ENCODE results near the gene ABCA9.

The ABCA9 gene

GRCh38 chr17:69067274-69068047 lies 6.7 kb upstream of the ABCA9 start:
- no peak for DNase-seq

DNA sequence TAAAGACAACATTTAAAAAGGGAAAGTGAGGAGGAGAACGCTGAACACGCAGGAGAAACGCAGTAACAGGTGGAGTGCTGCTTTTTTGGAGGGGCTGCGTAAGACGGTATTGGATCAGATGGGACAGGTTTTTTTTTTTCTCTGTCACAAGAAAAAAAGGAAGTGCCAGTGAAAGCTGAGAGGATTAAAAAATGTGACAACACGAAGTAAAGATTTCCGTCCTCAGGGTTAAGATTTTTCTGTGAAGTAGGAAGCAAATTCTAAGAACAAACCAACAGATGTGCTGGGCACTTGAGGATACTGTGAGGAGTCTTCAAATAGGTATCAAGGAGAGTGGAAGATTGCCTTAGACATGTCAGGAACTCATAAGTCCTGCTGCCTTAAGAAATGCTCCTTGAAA lies 5.8 kb upstream of the ABCA9 start:
- DNase-seq = peak; percentile 39

DNA sequence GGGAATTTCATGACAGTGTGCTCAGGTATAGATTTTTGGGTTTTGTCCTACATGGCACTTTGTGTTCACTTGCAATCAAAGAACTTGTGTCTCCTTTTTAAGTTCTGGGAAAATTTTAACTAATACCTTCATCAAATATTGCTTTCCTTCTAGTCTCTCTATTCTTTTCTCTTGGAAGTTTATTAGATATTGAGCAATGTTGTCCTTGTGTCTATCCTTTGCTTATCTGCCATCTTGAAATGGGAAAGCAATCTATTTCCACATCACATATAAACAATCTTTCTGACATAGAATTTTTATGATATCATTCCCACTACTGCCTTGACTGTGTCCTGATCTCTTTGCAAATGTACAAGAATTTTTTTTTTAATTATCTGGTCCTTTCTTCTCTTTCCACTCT lies 4.4 kb upstream of the ABCA9 start:
- no peak for DNase-seq

- DNase-seq = peak; percentile 32
Measured at GRCh38 chr17:69064476-69064875, 3.7 kb upstream of the ABCA9 start.

GRCh38 chr17:69064001-69064400 lies 3.3 kb upstream of the ABCA9 start:
- DNase-seq = peak; percentile 73

- DNase-seq = no peak
Measured at GRCh38 chr17:69062860-69063581, 2.3 kb upstream of the ABCA9 start.

DNA sequence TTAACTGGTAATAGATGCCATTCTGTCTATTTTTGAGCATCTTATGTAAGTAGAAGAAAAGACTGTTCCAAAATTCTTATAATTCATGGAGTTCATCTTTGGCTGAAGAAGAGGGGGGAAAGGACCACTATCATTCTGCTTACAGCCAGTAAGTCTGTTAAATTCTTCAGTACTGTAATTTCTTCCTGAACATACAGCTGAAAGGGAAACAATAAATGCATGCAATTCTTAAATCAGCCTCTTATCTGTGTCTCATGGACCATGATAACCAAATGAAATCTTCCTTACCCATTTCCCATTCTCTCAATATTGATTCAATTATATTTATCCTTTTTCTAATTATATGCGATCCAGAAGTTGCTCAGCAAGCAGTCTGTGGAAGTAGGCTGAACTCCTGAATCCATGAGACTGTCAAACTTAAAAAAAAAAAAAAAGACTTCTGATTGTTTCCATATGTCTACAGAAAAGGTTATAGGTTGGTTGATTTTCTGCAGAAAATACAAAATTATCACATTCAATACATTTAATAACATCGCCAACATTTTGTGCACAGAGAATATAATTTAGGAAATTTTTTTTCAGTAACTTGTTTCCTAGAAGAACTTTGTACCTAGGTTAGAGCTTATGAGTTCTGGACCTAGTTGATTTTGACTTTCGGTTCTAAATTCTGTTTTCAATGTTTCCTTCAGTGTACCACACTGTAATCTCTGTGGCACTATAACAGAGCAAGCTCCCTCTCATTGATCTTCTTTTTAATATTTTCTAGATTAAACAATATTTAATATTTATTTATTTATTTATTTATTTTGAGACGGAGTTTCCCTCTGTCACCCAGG lies 1.2 kb upstream of the ABCA9 start:
- DNase-seq = no peak

- DNase-seq = no peak
Measured at GRCh38 chr17:69059458-69060175, 1.1 kb downstream of the ABCA9 start.

DNA sequence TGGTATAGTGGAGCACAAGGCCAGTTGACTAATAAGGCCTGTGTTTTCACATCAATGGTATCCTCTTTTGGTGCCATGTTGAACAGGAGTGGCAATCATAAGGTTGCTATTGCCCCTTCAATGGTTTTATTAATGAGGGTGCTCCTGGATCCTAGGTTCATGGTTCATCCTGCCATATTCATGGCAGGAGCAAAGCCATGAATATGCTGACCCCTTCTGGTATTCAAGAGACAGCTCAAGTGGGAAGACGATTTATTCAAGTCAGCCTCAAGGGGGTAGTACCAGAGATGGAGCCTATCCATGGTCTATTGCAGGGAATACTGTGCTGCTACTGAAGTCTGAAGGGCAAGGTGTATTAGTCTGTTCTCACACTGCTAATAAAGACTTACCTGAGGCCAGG lies 2.6 kb downstream of the ABCA9 start:
- DNase-seq = no peak

DNA sequence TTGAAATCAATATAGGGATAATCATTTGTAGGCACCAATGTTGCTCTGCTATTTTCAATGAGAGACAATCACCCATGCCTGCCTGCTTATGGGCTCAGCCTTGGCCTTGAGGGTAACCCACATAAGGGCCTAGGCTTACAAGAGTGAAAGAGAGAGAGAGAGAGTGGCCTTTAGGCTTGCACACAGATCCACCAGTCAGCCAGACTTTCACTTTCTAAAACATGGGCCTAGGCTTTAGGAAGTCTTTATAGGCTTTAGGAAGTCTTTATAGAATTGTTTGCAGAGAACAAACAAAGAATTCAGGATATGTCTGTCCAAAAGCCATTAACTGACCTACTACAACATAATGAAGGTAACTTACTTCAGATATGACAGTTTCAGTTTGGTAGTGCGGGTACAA lies 3.4 kb downstream of the ABCA9 start:
- peak; percentile 42 for DNase-seq

DNA sequence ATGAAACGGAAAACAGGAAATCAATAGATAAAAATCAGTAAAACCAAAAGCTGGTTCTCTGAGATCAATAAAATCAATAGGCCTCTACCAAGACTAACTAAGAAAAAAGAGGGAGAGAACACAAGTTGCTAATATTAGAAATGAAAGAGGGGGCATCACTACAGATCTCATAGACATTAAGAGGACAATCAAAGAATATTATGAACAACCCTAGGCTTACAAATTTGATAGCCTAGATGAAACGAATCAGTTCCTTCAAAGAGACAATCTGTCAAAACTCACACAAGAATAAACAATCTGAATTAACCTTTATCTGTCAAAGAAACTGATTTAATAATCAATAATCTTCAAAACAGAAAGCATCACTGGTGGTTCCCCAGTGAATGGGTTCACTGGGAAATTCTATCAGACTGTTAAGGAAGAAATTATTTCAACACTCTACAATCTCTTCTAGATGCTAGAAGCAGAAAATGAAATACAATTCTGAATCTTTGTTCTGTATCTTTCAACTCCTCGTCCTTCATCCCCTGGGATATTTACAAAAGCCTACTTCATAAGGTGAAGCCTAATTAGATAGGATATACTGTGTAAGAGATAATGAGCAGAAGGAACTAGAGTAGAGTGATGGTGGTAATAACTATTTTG lies 4.4 kb downstream of the ABCA9 start:
- no peak for DNase-seq

- no peak for DNase-seq
Measured at GRCh38 chr17:69055334-69055733, 5.4 kb downstream of the ABCA9 start.

GRCh38 chr17:69050999-69051775 lies 9.5 kb downstream of the ABCA9 start:
- peak; percentile 28 for DNase-seq

- DNase-seq = no peak
Measured at GRCh38 chr17:69048634-69049033, 12.1 kb downstream of the ABCA9 start.

DNA sequence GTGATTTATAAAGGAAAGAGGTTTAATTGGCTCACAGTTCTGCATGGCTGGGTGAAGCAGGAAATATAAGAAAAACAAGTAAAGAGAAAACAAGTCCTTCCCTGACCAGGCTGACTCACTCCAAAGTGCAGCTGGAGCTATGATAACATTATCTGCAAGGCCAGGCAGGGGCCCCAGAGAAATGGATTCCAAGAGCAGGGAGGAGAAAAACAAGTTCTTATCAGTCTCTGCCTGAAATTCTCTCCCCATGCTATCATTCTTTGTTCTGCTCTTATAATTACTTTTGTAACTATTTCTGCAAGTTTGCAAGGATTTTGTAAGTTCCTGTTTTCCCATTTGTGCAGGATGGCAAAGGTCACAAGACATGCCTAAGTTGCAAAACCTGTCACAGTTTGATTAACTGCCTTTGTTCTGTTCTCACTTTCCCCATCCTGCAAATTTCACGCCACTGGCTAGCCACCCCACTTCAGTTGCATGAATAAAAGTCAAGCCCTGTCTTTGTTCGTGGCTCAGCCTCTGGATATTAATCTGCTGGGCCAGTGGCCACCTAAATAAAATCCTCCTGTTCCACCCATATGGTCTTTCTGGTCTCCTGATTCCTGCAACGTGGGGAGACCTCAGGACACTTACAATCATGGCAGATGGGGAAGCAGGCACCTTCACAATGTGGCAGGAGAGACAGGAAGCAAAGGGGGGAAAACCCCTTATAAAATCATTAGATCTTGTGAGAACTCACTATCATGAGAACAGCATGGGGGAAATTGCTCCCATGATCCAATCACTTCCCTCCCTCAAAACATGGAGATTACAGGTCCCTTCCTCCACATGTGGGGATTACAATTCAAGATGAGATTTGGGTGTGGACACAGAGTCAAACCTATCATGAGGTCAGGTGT lies 13.1 kb downstream of the ABCA9 start:
- DNase-seq = peak; percentile 75

DNA sequence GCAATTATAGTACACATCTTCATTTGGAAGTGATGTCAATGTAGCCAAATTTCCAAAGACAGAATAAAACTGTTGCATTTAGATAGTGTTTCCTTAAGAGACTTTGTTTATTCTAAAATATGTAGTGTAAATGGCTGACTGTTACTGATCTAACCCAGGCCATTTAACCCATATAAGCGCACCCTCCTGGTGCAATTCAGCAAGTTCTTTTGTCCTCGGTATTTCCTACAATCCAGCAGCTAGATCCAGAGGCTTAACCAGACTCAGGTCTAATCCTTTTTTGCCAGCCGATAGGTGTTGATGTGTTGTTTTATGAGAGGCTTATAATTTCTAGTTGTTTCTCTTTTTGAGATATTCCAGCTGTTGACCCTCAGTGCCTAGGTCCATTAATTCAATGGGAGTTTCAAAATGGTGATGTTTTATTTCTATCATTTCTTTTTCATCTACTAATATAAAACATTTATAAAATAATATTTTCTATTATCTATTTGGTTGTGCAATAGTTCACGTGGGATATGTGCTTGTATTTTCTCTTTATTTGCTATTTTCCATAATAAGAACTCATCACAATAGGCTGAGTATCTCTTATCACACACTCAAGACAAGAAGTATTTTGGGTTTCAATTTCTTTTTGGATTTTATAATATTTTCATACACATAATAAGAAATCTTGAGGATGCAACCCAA lies 14.5 kb downstream of the ABCA9 start:
- no peak for DNase-seq

- DNase-seq = no peak
Measured at GRCh38 chr17:69045646-69046045, 15.1 kb downstream of the ABCA9 start.

DNA sequence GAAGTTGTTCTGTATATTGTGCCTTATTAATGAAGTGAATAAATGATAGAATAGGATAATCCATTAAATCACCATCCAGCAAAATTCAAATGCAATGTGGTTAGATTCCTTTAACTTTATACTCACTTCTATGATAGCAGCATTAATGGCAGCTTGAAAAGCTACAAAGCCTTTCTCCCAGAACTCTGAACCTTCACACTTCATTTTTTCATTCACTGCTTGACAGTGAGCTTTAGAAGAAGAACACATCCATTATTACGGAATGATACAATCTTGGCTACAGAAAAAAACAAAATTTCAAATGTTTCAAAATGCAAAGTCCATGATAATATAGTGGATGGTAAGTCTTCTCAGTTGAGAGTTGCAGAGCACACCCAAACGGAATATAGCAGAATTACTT lies 16.4 kb downstream of the ABCA9 start:
- no peak for DNase-seq

GRCh38 chr17:69043098-69043734 lies 17.5 kb downstream of the ABCA9 start:
- peak; percentile 47 for DNase-seq
